CD4-positive, alpha-beta memory T cell (primary cell): ENCODE measurements around the gene EYA3. TPM values are rescaled to one million over a fixed set of nuclear protein-coding genes. Genes with fewer than 3 reads are reported as not detected.

Experiments
- CTCF ChIA-PET: fragments of 350-600 bp; sonication (Branson Sonifier 250); formaldehyde crosslinking; loops from one replicate; lab custom pipeline; 2021; ENCODE audit warnings: inconsistent platforms; ENCODE audit not compliant: partially characterized antibody; lab: Charles Lee
- POLR2A ChIA-PET: fragments of 350-600 bp; sonication (Branson Sonifier 250); formaldehyde crosslinking; loops from one replicate; lab custom pipeline; 2021; ENCODE audit not compliant: partially characterized antibody; lab: Charles Lee
- DNase-seq, 5 donors: peaks; one replicate each; pipeline versions ENCODE4 v3.0.0 to v3.0.0-alpha.2; 2020 to 2022; ENCODE audit warnings: mixed read lengths in 1 of 5
- H3K27ac ChIP-seq: one replicate; pipeline ENCODE4 v1.7.0; 2013; ENCODE audit warnings: low read depth, low read length
- H3K27me3 ChIP-seq: 2 replicates; pipeline ENCODE4 v1.7.0; 2013; ENCODE audit warnings: mild to moderate bottlenecking, low read length, moderate library complexity; ENCODE audit not compliant: insufficient read depth
- H3K36me3 ChIP-seq: 2 replicates; pipeline ENCODE4 v1.7.0; 2013; ENCODE audit warnings: mild to moderate bottlenecking, low read length, moderate library complexity; ENCODE audit not compliant: insufficient read depth
- H3K4me1 ChIP-seq: 2 replicates; pipeline ENCODE4 v1.7.0; 2013; ENCODE audit warnings: mild to moderate bottlenecking, low read length, moderate library complexity; ENCODE audit not compliant: insufficient read depth
- H3K4me3 ChIP-seq, 2 donors: one replicate each; pipeline ENCODE4 v1.7.0; 2013; ENCODE audit warnings: low read length in 2 of 2, mild to moderate bottlenecking in 1 of 2
- H3K9me3 ChIP-seq, 2 donors: one replicate each; pipeline ENCODE4 v1.7.0; 2013; ENCODE audit warnings: low read length in 2 of 2, control low read depth in 1 of 2; ENCODE audit not compliant: control insufficient read depth in 1 of 2
- H3K27ac Mint-ChIP-seq, 7 donors: one replicate each; pipeline ENCODE4 v1.8.0; 2020 to 2021; ENCODE audit warnings: mixed read lengths in 7 of 7, mild to moderate bottlenecking in 6 of 7, inconsistent platforms in 3 of 7, moderate library complexity in 3 of 7
- H3K27me3 Mint-ChIP-seq, 2 donors: one replicate each; pipeline ENCODE4 v1.8.0; 2020 to 2021; ENCODE audit warnings: mixed read lengths in 2 of 2
- H3K36me3 Mint-ChIP-seq, 2 donors: one replicate each; pipeline ENCODE4 v1.8.0; 2020 to 2021; ENCODE audit warnings: mixed read lengths in 2 of 2, inconsistent platforms in 1 of 2, mild to moderate bottlenecking in 1 of 2
- H3K4me1 Mint-ChIP-seq, 4 donors: one replicate each; pipeline ENCODE4 v1.8.0; 2020 to 2021; ENCODE audit warnings: mixed read lengths in 4 of 4, mild to moderate bottlenecking in 1 of 4
- H3K4me3 Mint-ChIP-seq, 8 donors: one replicate each; pipeline ENCODE4 v1.8.0; 2020 to 2021; ENCODE audit warnings: mixed read lengths in 8 of 8, mild to moderate bottlenecking in 7 of 8, moderate library complexity in 6 of 8, inconsistent platforms in 3 of 8
- H3K9me3 Mint-ChIP-seq, 8 donors: one replicate each; pipeline ENCODE4 v1.8.0; 2020 to 2021; ENCODE audit warnings: mixed read lengths in 8 of 8, mild to moderate bottlenecking in 5 of 8, inconsistent platforms in 3 of 8, moderate library complexity in 1 of 8
- intact Hi-C: fragments of 100-400 bp; cut with micrococcal nuclease; formaldehyde crosslinking; loops from one replicate; pipeline ENCODE4 v1.15.1; 2023
- polyA plus RNA-seq, 2 donors: library from polyadenylated mRNA; unstranded; fragments of 300-500 nt; fragmentation: Illumina TruSeq; gene quantifications; one replicate each; pipeline ENCODE4 v1.2.3, GENCODE V29; 2021
- total RNA-seq, 2 experiments: library from RNA; stranded (reverse); gene quantifications; one replicate each; pipeline ENCODE4 v1.2.3, GENCODE V29; 2021

Gene EYA3
- total and polyA plus RNA-seq, 4 experiments from 2014 or later = 4.8 to 22.6 (median 13.5) TPM

- no peaks in the 10 kb centered on the region for H3K9me3 ChIP-seq
- peaks cover 21% of the 10 kb centered on the region for H3K4me1 ChIP-seq
- no peaks in the 10 kb centered on the region for H3K36me3 Mint-ChIP-seq
- no peak overlapping the region for H3K27ac Mint-ChIP-seq
- DNase-seq = no peak
- no peak overlapping the region for H3K4me3 Mint-ChIP-seq
- intact Hi-C loops = no loop called here
- POLR2A ChIA-PET = no interaction called here
- H3K27me3 ChIP-seq = no peaks in the 10 kb centered on the region
- H3K4me1 Mint-ChIP-seq = peaks cover 8 to 32% (median 20%) of the 10 kb centered on the region in 4 donors
- no peak overlapping the region for H3K27ac ChIP-seq
- H3K4me3 ChIP-seq = no peak overlapping the region
- no peaks in the 10 kb centered on the region for H3K9me3 Mint-ChIP-seq
- CTCF ChIA-PET = interaction anchor here (1.2 kb wide), 1 partner anchor 44 kb away, joined by 4 read pairs; no protein-coding TSS in a partner anchor
- peaks cover 5 to 7% of the 10 kb centered on the region in 2 donors for H3K27me3 Mint-ChIP-seq
- no peaks in the 10 kb centered on the region for H3K36me3 ChIP-seq
Observed at GRCh38 chr1:27936370-27936769, 152.0 kb downstream of the EYA3 start.

GRCh38 chr1:27935721-27936120 lies 152.7 kb downstream of the EYA3 start:
- DNase-seq = no peak
- H3K9me3 Mint-ChIP-seq = no peaks in the 10 kb centered on the region
- H3K4me1 ChIP-seq = peaks cover 18% of the 10 kb centered on the region
- CTCF ChIA-PET = interaction anchor here (1.2 kb wide), 1 partner anchor 45 kb away, joined by 4 read pairs; no protein-coding TSS in a partner anchor
- no peak overlapping the region for H3K4me3 ChIP-seq
- H3K36me3 Mint-ChIP-seq = no peaks in the 10 kb centered on the region
- H3K27me3 ChIP-seq = no peaks in the 10 kb centered on the region
- H3K27ac ChIP-seq = no peak overlapping the region
- H3K27ac Mint-ChIP-seq = peak overlapping the region in 1 of 7 donors; percentile 5
- peaks cover 7 to 27% (median 17%) of the 10 kb centered on the region in 4 donors for H3K4me1 Mint-ChIP-seq
- H3K27me3 Mint-ChIP-seq = peaks cover 5 to 7% of the 10 kb centered on the region in 2 donors
- H3K9me3 ChIP-seq = no peaks in the 10 kb centered on the region
- H3K36me3 ChIP-seq = no peaks in the 10 kb centered on the region
- no peak overlapping the region for H3K4me3 Mint-ChIP-seq
- POLR2A ChIA-PET = interaction anchor here (0.6 to 1.5 kb wide), 3 partner anchors 24 to 492 kb away, joined by 3 to 7 read pairs (median 3); partner anchors contain the start of gene XKR8
- intact Hi-C loops = no loop called here

- H3K4me1 ChIP-seq = peaks cover 10% of the 10 kb centered on the region
Observed at GRCh38 chr1:27934818-27935549, 153.4 kb downstream of the EYA3 start, which contains the start of gene SMPDL3B. SMPDL3B (plus strand) TSS chr1:27935000; CDS start chr1:27935184, 184 bp downstream.

GRCh38 chr1:27931759-27932158 lies 156.7 kb downstream of the EYA3 start:
- Histone ChIP-seq H3K4me1 (peaks cover 9% of the 10 kb centered on the region), H3K36me3 (no peaks in the 10 kb centered on the region), H3K9me3 (no peaks in the 10 kb centered on the region), H3K27me3 (no peaks in the 10 kb centered on the region), H3K4me3 (no peak overlapping the region), H3K27ac (no peak overlapping the region)
- Mint-ChIP-seq H3K4me1 (peaks cover 0 to 18% (median 6%) of the 10 kb centered on the region in 4 donors), H3K27ac (no peak overlapping the region), H3K9me3 (no peaks in the 10 kb centered on the region), H3K27me3 (peaks cover 5 to 7% of the 10 kb centered on the region in 2 donors), H3K4me3 (no peak overlapping the region), H3K36me3 (no peaks in the 10 kb centered on the region)
- no peak for DNase-seq
- CTCF ChIA-PET = interaction anchor here (3.7 kb wide), 1 partner anchor 8 kb away, joined by 15 read pairs; no protein-coding TSS in a partner anchor
- intact Hi-C loops = no loop called here
- POLR2A ChIA-PET = no interaction called here

More at GRCh38 chr1:27934818-27935549, 153.4 kb downstream of the EYA3 start, which contains the start of gene SMPDL3B:
- Histone ChIP-seq H3K36me3 (no peaks in the 10 kb centered on the region), H3K4me3 (no peak within 1 kb of the TSS), H3K27ac (no peak within 1 kb of the TSS), H3K9me3 (no peaks in the 10 kb centered on the region), H3K27me3 (no peaks in the 10 kb centered on the region)
- no peak for DNase-seq
- Mint-ChIP-seq H3K27ac (peak within 1 kb of the TSS in 4 of 7 donors; percentile 1 to 14 (median 6)), H3K4me3 (peak within 1 kb of the TSS in 6 of 8 donors; percentile 7 to 74 (median 30)), H3K9me3 (no peaks in the 10 kb centered on the region), H3K36me3 (no peaks in the 10 kb centered on the region), H3K4me1 (peaks cover under 1 to 20% (median 10%) of the 10 kb centered on the region in 4 donors), H3K27me3 (peaks cover 5 to 7% of the 10 kb centered on the region in 2 donors)
- POLR2A ChIA-PET = interaction anchor here (0.6 to 1.5 kb wide), 3 partner anchors 24 to 492 kb away, joined by 3 to 7 read pairs (median 3); partner anchors contain the start of gene XKR8
- CTCF ChIA-PET = interaction anchor here (1.2 kb wide), 1 partner anchor 45 kb away, joined by 4 read pairs; no protein-coding TSS in a partner anchor
- intact Hi-C loops = no loop called here

- CTCF ChIA-PET = interaction anchor here (3.7 kb wide), 1 partner anchor 9 kb away, joined by 15 read pairs; no protein-coding TSS in a partner anchor
- H3K9me3 ChIP-seq = no peaks in the 10 kb centered on the region
- intact Hi-C loops = no loop called here
- DNase-seq = no peak
- no peaks in the 10 kb centered on the region for H3K36me3 ChIP-seq
- Mint-ChIP-seq H3K4me3 (no peak overlapping the region), H3K27me3 (peaks cover 5 to 7% of the 10 kb centered on the region in 2 donors), H3K27ac (no peak overlapping the region), H3K36me3 (no peaks in the 10 kb centered on the region), H3K9me3 (no peaks in the 10 kb centered on the region), H3K4me1 (peaks cover 0 to 18% (median 6%) of the 10 kb centered on the region in 4 donors)
- H3K27me3 ChIP-seq = no peaks in the 10 kb centered on the region
- POLR2A ChIA-PET = no interaction called here
- peaks cover 9% of the 10 kb centered on the region for H3K4me1 ChIP-seq
- no peak overlapping the region for H3K4me3 ChIP-seq
- no peak overlapping the region for H3K27ac ChIP-seq
Observed at GRCh38 chr1:27931184-27931583, 157.2 kb downstream of the EYA3 start.

- no peak overlapping the region for H3K4me3 ChIP-seq
- CTCF ChIA-PET = interaction anchor here (0.8 to 1.3 kb wide), 2 partner anchors 10 to 71 kb away, joined by 3 read pairs; no protein-coding TSS in a partner anchor
- Mint-ChIP-seq H3K36me3 (no peaks in the 10 kb centered on the region), H3K4me3 (no peak overlapping the region), H3K27me3 (peaks cover 0 to 6% of the 10 kb centered on the region in 2 donors), H3K4me1 (peaks cover 0 to 5% (median 0%) of the 10 kb centered on the region in 4 donors), H3K27ac (no peak overlapping the region), H3K9me3 (no peaks in the 10 kb centered on the region)
- no peaks in the 10 kb centered on the region for H3K27me3 ChIP-seq
- no peaks in the 10 kb centered on the region for H3K9me3 ChIP-seq
- DNase-seq = no peak
- no peaks in the 10 kb centered on the region for H3K36me3 ChIP-seq
- intact Hi-C loops = no loop called here
- POLR2A ChIA-PET = no interaction called here
- H3K4me1 ChIP-seq = no peaks in the 10 kb centered on the region
- no peak overlapping the region for H3K27ac ChIP-seq
Observed at GRCh38 chr1:27928216-27928954, 160.0 kb downstream of the EYA3 start.
